HG03064 (cell line): Measurements from ENCODE around the gene TNFSF15.
"Not testable (repeated sequence)": the region's sequence is repeated elsewhere in the genome, so short reads cannot be mapped to it uniquely, and the experiment has no call there.

Source experiments
- ATAC-seq: cut with Tn5 transposase; IDR thresholded peaks from one replicate; pipeline ENCODE4 v1.9.1; 2021; ENCODE audit warnings: low read depth; ENCODE audit not compliant: unreplicated experiment

Gene TNFSF15

GRCh38 chr9:114757984-114758383, 47.9 kb downstream of the TNFSF15 start:
- no peak for ATAC-seq

- ATAC-seq: no peak
Measured at GRCh38 chr9:114757395-114757794, 48.4 kb downstream of the TNFSF15 start.

- no peak for ATAC-seq
Measured at GRCh38 chr9:114756920-114757319, 48.9 kb downstream of the TNFSF15 start.

- no peak for ATAC-seq
Measured at GRCh38 chr9:114754581-114754980, 51.3 kb downstream of the TNFSF15 start.

GRCh38 chr9:114746591-114747346, 59.1 kb downstream of the TNFSF15 start:
- no peak for ATAC-seq

GRCh38 chr9:114745879-114746550, 59.8 kb downstream of the TNFSF15 start:
- ATAC-seq: no peak

- ATAC-seq: no peak
Measured at GRCh38 chr9:114745108-114745848, 60.6 kb downstream of the TNFSF15 start.

GRCh38 chr9:114743446-114743845, 62.4 kb downstream of the TNFSF15 start:
- ATAC-seq: no peak

GRCh38 chr9:114742947-114743346, 62.9 kb downstream of the TNFSF15 start:
- ATAC-seq: no peak

- not testable (repeated sequence) for ATAC-seq
Measured at GRCh38 chr9:114741521-114741920, 64.3 kb downstream of the TNFSF15 start.

GRCh38 chr9:114738581-114739316, 67.1 kb downstream of the TNFSF15 start:
- no peak for ATAC-seq

GRCh38 chr9:114737847-114738246, 68.0 kb downstream of the TNFSF15 start:
- ATAC-seq: no peak

- no peak for ATAC-seq
Measured at GRCh38 chr9:114737118-114737517, 68.7 kb downstream of the TNFSF15 start.

- no peak for ATAC-seq
Measured at GRCh38 chr9:114735704-114736103, 70.1 kb downstream of the TNFSF15 start.

- not testable (repeated sequence) for ATAC-seq
Measured at GRCh38 chr9:114735139-114735538, 70.7 kb downstream of the TNFSF15 start.
